K562 (cell line): ENCODE measurements around the gene TLX2. TPM values are rescaled to one million over a fixed set of nuclear protein-coding genes. Genes with fewer than 3 reads are reported as not detected.

Experiments
- BACH1 ChIP-seq: fragments of 200-800 bp; sonication (Bioruptor generic); IDR thresholded peaks from 2 replicates; pipeline ENCODE4 v1.6.1; 2016; ENCODE audit warnings: missing genetic modification characterization, missing compliant biosample characterization
- GABPB2 ChIP-seq: fragments of 250-450 bp; sonication (Bioruptor Pico); conservative IDR thresholded peaks from 2 replicates; pipeline ENCODE4 v1.5.1; 2021; ENCODE audit warnings: mild to moderate bottlenecking
- HNRNPL ChIP-seq: fragments of 200-400 bp; formaldehyde crosslinking; IDR thresholded peaks from 2 replicates; pipeline ENCODE4 v1.6.1; 2017; ENCODE audit warnings: low read depth, mild to moderate bottlenecking, low read length
- MAFF ChIP-seq: IDR thresholded peaks from 2 replicates; pipeline ENCODE4 v1.6.1; 2012; ENCODE audit warnings: low read length, improper control_type of control experiment
- POLR2G ChIP-seq: fragments of 200-400 bp; formaldehyde crosslinking; IDR thresholded peaks from 2 replicates; pipeline ENCODE4 v1.6.1; 2017; ENCODE audit warnings: low read depth, mild to moderate bottlenecking, antibody characterized with exemption, low read length, moderate library complexity
- RFX5 ChIP-seq: IDR thresholded peaks from 2 replicates; pipeline ENCODE4 v1.6.1; 2011; ENCODE audit warnings: low read depth, mild to moderate bottlenecking, improper control_type of control experiment, low read length
- ZC3H4 ChIP-seq: sonication (generic); formaldehyde crosslinking; IDR thresholded peaks from 2 replicates; pipeline ENCODE4 v1.9.0; 2021; ENCODE audit warnings: missing genetic modification reagents, borderline replicate concordance
- polyA plus RNA-seq, 8 experiments: library from polyadenylated mRNA; depleted of rRNA in 4 of 8; stranded (reverse) in 5 of 8; unstranded in 3 of 8; fragments of >200 nt; fragmentation: Nextera tagmentation in 2 of 8; fragmentation: Illumina TruSeq in 1 of 8; extraction: Ambion mirVana in 2 of 8; extraction: Trizol in 1 of 8; gene quantifications; 2 replicates each; pipeline versions ENCODE4 v1.2.1 to v1.2.3, GENCODE V29; 2011 to 2014; ENCODE audit warnings: inconsistent platforms in 1 of 8, missing spikeins in 1 of 8
- total RNA-seq, 7 experiments: library from RNA; depleted of rRNA in 6 of 7; stranded (reverse); fragments of >200 nt in 6 of 7; fragmentation: Illumina TruSeq in 2 of 7; extraction: Trizol in 2 of 7; gene quantifications; 2 replicates each; pipeline versions ENCODE4 v1.2.1 to v1.2.3, GENCODE V29; 2011 to 2021; ENCODE audit warnings: low replicate concordance in 1 of 7
- TF ChIP-seq, protein P1 (sequence below), 2 experiments: IDR thresholded peaks in 1 of 2; conservative IDR thresholded peaks in 1 of 2; 2 replicates each; pipeline ENCODE4 v1.6.1; 2016; ENCODE audit warnings: low read depth in 2 of 2, mild to moderate bottlenecking in 1 of 2, missing compliant biosample characterization in 1 of 2, missing genetic modification characterization in 1 of 2, moderate library complexity in 1 of 2
- TF ChIP-seq, protein P2 (sequence below): sonication (generic); formaldehyde crosslinking; IDR thresholded peaks from 2 replicates; pipeline ENCODE4 v1.8.0; 2022; ENCODE audit warnings: mild to moderate bottlenecking, missing genetic modification reagents
- TF ChIP-seq, protein P3 (sequence below): sonication (generic); formaldehyde crosslinking; IDR thresholded peaks from 2 replicates; pipeline ENCODE4 v1.5.0; 2020; ENCODE audit warnings: missing genetic modification reagents
- TF ChIP-seq, protein P4 (sequence below), 2 experiments: fragments of 450-650 bp; conservative IDR thresholded peaks; 2 replicates each; pipeline ENCODE4 v1.6.1; 2017; ENCODE audit warnings: mild to moderate bottlenecking in 2 of 2, moderate library complexity in 2 of 2

TLX2 gene
- total and polyA plus RNA-seq, 9 of the 15 experiments (the other 6 are each of a cell fraction or from before 2014, with no cell fraction given), result not detected

DNA sequence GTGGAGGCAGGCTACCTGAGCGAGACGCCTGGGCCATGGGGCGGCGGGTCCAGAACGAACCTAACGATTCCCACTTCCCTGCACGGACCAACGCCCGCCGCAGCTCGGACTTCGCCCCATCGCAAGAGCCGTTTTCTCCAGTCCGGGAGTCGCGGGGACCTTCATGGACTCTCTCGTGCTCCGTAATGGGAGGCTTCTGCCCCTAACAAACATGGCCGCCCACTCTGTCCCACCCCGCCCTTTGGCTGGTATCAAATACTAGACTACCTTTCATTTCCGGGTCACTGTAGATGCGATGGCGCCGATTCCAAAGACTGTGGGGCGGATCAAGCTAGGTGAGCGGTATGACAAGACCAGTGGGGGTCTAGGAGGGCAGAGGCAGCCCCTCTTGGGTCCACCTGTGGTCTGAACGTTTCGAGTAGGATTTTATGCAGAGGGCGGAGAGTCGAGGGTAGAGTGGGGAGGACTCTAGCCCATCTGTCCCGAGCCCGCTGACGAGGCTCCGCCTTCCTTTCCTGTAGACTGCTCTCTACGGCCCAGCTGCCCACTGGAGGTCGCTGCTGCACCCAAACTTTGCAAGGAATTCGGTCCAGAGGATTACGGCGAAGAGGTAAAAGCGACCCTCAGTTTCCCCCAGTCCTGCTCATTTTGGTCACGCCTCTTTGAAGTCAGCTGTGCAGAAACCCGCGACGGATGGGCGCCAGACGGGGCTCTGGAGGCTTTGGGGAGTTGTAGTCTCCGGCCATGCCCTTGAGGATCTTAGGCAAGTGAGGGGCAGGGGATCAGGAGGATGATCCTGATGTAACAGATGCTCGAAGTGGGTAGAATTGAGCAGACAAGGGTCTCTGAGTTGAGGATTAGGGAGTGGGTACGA lies 31.2 kb upstream of the TLX2 start, which contains the start of the genes CCDC142 and TTC31 (continued):
- TF ChIP-seq, protein P1, sequence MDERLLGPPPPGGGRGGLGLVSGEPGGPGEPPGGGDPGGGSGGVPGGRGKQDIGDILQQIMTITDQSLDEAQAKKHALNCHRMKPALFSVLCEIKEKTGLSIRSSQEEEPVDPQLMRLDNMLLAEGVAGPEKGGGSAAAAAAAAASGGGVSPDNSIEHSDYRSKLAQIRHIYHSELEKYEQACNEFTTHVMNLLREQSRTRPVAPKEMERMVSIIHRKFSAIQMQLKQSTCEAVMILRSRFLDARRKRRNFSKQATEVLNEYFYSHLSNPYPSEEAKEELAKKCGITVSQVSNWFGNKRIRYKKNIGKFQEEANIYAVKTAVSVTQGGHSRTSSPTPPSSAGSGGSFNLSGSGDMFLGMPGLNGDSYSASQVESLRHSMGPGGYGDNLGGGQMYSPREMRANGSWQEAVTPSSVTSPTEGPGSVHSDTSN (CRISPR knock-in tag; IDR thresholded peaks at IDR 0.05; ENCODE audit: low read depth), result no peak
- TF ChIP-seq, protein P1 (tag; conservative IDR thresholded peaks at IDR 0.05; ENCODE audit: low read depth), result no peak
- TF ChIP-seq BACH1 (tag) (no peak), RFX5 (no peak), GABPB2 (CRISPR knock-in tag) (no peak), ZC3H4 (CRISPR knock-in tag) (no peak), HNRNPL (no peak), POLR2G (peak; percentile 70), MAFF (no peak)
- TF ChIP-seq, protein P2, sequence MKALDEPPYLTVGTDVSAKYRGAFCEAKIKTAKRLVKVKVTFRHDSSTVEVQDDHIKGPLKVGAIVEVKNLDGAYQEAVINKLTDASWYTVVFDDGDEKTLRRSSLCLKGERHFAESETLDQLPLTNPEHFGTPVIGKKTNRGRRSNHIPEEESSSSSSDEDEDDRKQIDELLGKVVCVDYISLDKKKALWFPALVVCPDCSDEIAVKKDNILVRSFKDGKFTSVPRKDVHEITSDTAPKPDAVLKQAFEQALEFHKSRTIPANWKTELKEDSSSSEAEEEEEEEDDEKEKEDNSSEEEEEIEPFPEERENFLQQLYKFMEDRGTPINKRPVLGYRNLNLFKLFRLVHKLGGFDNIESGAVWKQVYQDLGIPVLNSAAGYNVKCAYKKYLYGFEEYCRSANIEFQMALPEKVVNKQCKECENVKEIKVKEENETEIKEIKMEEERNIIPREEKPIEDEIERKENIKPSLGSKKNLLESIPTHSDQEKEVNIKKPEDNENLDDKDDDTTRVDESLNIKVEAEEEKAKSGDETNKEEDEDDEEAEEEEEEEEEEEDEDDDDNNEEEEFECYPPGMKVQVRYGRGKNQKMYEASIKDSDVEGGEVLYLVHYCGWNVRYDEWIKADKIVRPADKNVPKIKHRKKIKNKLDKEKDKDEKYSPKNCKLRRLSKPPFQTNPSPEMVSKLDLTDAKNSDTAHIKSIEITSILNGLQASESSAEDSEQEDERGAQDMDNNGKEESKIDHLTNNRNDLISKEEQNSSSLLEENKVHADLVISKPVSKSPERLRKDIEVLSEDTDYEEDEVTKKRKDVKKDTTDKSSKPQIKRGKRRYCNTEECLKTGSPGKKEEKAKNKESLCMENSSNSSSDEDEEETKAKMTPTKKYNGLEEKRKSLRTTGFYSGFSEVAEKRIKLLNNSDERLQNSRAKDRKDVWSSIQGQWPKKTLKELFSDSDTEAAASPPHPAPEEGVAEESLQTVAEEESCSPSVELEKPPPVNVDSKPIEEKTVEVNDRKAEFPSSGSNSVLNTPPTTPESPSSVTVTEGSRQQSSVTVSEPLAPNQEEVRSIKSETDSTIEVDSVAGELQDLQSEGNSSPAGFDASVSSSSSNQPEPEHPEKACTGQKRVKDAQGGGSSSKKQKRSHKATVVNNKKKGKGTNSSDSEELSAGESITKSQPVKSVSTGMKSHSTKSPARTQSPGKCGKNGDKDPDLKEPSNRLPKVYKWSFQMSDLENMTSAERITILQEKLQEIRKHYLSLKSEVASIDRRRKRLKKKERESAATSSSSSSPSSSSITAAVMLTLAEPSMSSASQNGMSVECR, result peak; percentile 76; the same call in 1 of the 2 replicates
- TF ChIP-seq, protein P3, sequence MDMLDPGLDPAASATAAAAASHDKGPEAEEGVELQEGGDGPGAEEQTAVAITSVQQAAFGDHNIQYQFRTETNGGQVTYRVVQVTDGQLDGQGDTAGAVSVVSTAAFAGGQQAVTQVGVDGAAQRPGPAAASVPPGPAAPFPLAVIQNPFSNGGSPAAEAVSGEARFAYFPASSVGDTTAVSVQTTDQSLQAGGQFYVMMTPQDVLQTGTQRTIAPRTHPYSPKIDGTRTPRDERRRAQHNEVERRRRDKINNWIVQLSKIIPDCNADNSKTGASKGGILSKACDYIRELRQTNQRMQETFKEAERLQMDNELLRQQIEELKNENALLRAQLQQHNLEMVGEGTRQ (CRISPR knock-in tag), result no peak
- TF ChIP-seq, protein P4, sequence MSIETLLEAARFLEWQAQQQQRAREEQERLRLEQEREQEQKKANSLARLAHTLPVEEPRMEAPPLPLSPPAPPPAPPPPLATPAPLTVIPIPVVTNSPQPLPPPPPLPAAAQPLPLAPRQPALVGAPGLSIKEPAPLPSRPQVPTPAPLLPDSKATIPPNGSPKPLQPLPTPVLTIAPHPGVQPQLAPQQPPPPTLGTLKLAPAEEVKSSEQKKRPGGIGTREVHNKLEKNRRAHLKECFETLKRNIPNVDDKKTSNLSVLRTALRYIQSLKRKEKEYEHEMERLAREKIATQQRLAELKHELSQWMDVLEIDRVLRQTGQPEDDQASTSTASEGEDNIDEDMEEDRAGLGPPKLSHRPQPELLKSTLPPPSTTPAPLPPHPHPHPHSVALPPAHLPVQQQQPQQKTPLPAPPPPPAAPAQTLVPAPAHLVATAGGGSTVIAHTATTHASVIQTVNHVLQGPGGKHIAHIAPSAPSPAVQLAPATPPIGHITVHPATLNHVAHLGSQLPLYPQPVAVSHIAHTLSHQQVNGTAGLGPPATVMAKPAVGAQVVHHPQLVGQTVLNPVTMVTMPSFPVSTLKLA (conservative IDR thresholded peaks at IDR 0.05), result peak; percentile 6 to 85
